Renal cortex interstitium (tissue), 15 donors: ENCODE results near the gene OR8H1. TPM values are rescaled to one million over a fixed set of nuclear protein-coding genes. Genes with fewer than 3 reads are reported as not detected.

Source experiments
- DNase-seq, 11 donors: peaks; one replicate each; pipeline ENCODE4 v3.0.0-alpha.2; 2013; ENCODE audit warnings: low read depth in 9 of 11, low spot score in 4 of 11; ENCODE audit errors: extremely low read depth in 1 of 11
- long read RNA-seq, 16 experiments: transcript quantifications; one replicate each; lab custom pipeline, GENCODE V29; 2026
- polyA plus RNA-seq, 3 donors: library from polyadenylated mRNA; unstranded; fragments of 120-200 nt; gene quantifications; one replicate each; pipeline ENCODE4 v1.2.1, GENCODE V29; 2013; ENCODE audit not compliant: insufficient read length in 3 of 3

Gene OR8H1, protein sequence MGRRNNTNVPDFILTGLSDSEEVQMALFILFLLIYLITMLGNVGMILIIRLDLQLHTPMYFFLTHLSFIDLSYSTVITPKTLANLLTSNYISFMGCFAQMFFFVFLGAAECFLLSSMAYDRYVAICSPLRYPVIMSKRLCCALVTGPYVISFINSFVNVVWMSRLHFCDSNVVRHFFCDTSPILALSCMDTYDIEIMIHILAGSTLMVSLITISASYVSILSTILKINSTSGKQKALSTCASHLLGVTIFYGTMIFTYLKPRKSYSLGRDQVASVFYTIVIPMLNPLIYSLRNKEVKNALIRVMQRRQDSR
- polyA plus RNA-seq, result not detected
- long read RNA-seq, donor 1, result 0 reads
- long read RNA-seq, donor 2, result 0 reads
- long read RNA-seq, donor 3, result 0 reads
- long read RNA-seq, donor 4, result 0 reads
- long read RNA-seq, donor 5, result 0 reads
- long read RNA-seq, donor 6, result 0 reads
- long read RNA-seq, donor 7, result 0 reads
- long read RNA-seq, donor 8, result 0 reads
- long read RNA-seq, donor 9, result 0 reads
- long read RNA-seq, donor 10, result 0 reads
- long read RNA-seq, donor 11, result 0 reads
- long read RNA-seq, donor 12, result 0 reads
- long read RNA-seq, donor 13, result 0 reads
- long read RNA-seq, donor 14, result 0 reads
- long read RNA-seq, donor 15, result 0 reads
- long read RNA-seq, donor 16, result 0 reads

DNA sequence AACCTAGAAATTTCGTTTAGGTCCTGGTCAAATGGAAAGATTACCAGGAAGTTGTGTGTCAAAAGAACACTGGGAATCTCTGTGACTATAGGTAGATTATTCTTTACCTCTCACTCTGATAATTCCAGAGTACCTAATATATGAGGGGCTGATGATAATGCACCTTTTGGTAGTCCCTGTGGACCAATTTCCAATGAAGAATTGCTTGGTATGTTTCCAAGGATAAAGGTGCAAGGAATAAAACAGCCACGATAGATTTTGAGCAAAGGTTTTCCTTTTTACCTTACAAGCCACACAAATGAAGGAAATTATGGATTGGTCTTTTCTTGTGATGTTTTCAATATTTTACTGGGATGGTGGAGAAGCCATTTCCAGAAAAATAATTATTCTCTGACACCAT is at the start of gene OR8H1:
Gene OR8H1 (minus strand): TSS at position 101 of the 400 bp plus-strand sequence. CDS start 1,192 bp downstream, outside the sequence.
- DNase-seq, result no peak

DNA sequence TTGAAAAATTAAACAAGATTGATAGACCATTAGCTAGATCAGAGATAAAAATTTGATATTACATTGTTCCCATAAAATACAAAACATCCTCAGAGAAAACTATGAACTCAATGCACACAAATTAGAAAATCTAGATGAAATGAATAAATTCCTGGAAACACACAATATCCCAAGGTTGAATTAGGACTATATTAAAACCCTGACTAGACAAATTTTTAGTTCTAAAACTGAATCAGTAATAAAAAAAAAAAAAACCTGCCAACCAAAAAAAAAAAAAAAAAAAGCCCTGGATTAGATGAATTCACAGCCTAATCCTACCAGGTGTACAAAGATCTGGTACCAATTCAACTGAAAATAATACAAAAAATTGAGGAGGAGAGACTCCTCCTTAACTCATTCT is 48.2 kb upstream of the OR8H1 start:
- DNase-seq, result no peak

DNA sequence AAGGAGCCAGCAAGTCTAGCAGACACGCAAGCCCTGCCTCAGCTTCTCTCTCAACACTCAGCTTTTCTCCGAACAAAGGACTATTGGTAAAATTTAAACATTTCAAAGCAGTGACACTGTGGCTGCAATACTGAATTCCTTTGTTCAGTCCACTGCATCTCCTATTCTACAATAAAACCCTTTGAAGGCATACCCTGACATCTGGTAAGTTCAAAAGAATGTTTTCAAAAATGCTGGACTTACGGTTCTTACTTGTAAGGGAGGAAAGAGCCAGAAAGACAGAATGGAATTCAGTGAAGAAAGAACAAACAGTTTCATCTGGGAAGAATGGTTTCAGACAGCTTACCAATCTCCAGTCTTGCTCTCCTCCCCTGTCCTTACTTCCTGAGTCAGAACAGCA is 41.1 kb upstream of the OR8H1 start:
- no peak for DNase-seq

DNA sequence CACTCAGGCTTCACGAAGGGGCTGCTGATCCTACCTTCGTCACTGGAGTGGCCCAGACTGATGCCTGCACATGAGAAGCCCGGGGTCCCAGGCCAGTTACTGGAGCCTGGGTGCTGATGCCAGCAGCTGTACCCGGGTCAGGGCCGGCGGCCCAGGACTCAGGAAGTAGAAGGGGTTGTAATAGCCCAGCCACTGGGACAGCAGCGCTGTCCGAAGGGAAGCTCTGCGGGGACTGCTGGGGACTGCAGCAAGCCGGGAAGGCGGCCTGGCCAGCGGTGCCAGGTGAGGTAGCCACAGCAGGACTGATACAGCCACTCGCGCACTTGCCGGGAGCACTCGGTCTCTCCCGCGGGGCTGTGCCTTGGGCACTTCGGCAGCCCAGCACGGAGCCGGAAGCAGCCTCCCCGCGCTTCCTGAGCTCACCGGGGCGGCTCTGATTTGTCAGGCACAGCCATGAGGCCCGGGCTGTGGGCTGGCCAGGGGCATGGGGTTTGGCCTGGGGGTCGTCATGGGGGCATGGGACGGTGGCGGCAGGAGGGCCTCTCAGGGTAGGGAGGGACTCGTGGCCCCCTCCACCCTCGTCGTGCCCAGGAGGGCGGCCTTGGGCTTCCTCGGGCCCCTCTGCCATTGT is 39.9 kb upstream of the OR8H1 start:
- no peak for DNase-seq

- no peak for DNase-seq
Observed at GRCh38 chr11:56314844-56315243, 22.8 kb upstream of the OR8H1 start, which contains the start of gene OR8K3. Gene OR8K3 (plus strand): TSS chr11:56315144. CDS start chr11:56318307, 3,163 bp downstream.

DNA sequence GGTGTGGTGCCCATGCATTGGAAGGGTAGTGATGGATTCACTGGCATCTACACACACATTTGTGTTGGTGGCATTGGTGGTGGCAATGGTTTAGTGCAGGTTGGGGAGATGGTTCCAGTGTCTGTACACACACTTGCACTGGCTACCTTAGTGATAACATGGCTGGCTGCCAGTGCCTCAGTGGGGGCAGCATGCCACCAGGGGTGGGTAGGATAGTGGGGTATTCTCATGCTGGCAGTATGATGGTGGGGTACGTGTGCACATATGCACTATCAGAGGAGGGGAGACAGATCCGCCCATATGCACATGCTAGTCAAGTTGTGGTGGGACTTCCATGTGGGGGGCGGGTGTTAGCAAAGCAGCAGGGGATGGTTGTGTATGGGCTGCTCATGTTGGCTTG is 15.8 kb upstream of the OR8H1 start:
- DNase-seq, result no peak

DNA sequence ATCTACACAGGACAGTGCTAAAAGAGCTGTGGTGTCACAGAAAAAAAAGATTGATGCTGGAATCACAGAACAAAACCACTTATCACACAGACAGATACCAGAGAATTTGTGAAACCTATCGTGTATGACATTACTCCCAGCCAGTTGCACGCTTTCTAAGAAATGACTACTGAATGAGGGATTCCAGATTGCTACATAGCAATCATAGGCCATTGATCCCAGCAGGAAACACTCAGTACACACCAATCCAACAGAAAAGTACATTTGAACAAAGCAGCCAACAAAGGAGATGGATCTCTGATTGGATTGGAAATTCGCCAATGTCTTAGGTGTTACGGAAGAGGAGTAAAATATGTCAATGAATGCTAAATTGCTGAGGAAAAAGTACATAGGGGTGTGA is 4.8 kb upstream of the OR8H1 start:
- no peak for DNase-seq

DNA sequence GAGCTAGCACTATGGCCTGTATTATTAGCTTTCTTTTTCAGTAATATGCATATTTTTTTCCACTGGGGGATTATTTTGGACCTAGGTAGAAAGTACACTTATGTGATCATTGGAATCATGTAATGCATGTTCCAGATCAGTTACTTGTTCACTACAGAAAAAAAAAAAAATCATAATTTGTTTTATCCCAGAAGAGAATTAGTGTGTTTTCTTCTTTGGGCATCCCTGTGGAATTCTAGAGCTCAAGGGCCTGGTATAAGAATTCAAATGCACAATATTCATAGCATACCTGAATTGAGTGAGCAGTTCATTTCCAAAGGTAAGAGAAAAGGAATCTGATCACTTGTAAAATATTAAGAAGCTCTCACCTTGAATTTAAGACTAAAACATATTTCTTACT is 18.2 kb downstream of the OR8H1 start, which contains the start of gene OR5T1:
Gene OR5T1 (plus strand): TSS at position 301 of the 400 bp plus-strand sequence. CDS start 1,485 bp downstream, outside the sequence.
- no peak for DNase-seq

- no peak for DNase-seq
Observed at GRCh38 chr11:56271092-56271491, 21.0 kb downstream of the OR8H1 start.

- DNase-seq, result no peak
Observed at GRCh38 chr11:56251954-56252353, 40.1 kb downstream of the OR8H1 start, which contains the start of gene OR5T3. Gene OR5T3 (plus strand): TSS chr11:56252254. CDS start chr11:56252254, 0 bp downstream.

Other genes with a start within 250 kb of the OR8H1 start
- gene OR8I2, start 198.9 kb downstream of the OR8H1 start, polyA plus RNA-seq, result not detected
- under 1 TPM in 1 of 3 donors, not detected in 2; 0.05 TPM for gene OR8H2, start 188.6 kb downstream of the OR8H1 start, polyA plus RNA-seq
- gene OR8H3, start 169.9 kb downstream of the OR8H1 start, polyA plus RNA-seq, result not detected
- not detected for gene OR8J3, start 152.1 kb downstream of the OR8H1 start, polyA plus RNA-seq
- gene OR8K5, start 131.9 kb downstream of the OR8H1 start, polyA plus RNA-seq, result not detected
- gene OR5J2, start 115.6 kb downstream of the OR8H1 start, polyA plus RNA-seq, result not detected
- gene OR5T2, start 58.0 kb downstream of the OR8H1 start, polyA plus RNA-seq, result not detected
- not detected for gene OR5T3, start 40.0 kb downstream of the OR8H1 start, polyA plus RNA-seq
- not detected for gene OR5T1, start 18.1 kb downstream of the OR8H1 start, polyA plus RNA-seq
- gene OR8K3, start 22.9 kb upstream of the OR8H1 start, polyA plus RNA-seq, result not detected
- gene OR8K1, start 53.8 kb upstream of the OR8H1 start, polyA plus RNA-seq, result not detected
- gene OR8J1, start 62.0 kb upstream of the OR8H1 start, polyA plus RNA-seq, result not detected
- not detected for gene OR8U1, start 83.4 kb upstream of the OR8H1 start, polyA plus RNA-seq
- gene OR5AL1, start 120.4 kb upstream of the OR8H1 start, polyA plus RNA-seq, result not detected
- gene OR5M3, start 181.1 kb upstream of the OR8H1 start, polyA plus RNA-seq, result not detected
- not detected for gene OR5M8, start 199.1 kb upstream of the OR8H1 start, polyA plus RNA-seq